ENCODE results near the gene KIF6.

- TF ChIP-seq, protein P1, sequence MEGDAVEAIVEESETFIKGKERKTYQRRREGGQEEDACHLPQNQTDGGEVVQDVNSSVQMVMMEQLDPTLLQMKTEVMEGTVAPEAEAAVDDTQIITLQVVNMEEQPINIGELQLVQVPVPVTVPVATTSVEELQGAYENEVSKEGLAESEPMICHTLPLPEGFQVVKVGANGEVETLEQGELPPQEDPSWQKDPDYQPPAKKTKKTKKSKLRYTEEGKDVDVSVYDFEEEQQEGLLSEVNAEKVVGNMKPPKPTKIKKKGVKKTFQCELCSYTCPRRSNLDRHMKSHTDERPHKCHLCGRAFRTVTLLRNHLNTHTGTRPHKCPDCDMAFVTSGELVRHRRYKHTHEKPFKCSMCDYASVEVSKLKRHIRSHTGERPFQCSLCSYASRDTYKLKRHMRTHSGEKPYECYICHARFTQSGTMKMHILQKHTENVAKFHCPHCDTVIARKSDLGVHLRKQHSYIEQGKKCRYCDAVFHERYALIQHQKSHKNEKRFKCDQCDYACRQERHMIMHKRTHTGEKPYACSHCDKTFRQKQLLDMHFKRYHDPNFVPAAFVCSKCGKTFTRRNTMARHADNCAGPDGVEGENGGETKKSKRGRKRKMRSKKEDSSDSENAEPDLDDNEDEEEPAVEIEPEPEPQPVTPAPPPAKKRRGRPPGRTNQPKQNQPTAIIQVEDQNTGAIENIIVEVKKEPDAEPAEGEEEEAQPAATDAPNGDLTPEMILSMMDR (IDR thresholded peaks at IDR 0.05; ENCODE audit: insufficient read depth, low read depth, low read length): peak; percentile 8
- TF ChIP-seq EZH2 (IDR thresholded peaks at IDR 0.05; ENCODE audit: insufficient read depth, low read length): no peak
These were observed 362.7 kb downstream of the KIF6 start for GRCh38 chr6:39362487-39362865.
